ENCODE data around the gene IQSEC1. TPM values are rescaled to one million over a fixed set of nuclear protein-coding genes. Genes with fewer than 3 reads are reported as not detected.

IQSEC1 gene
- total RNA-seq, 1 donor from 2014 or later, result 31.3 TPM

GRCh38 chr3:12994607-12995388, 78.4 kb downstream of the IQSEC1 start:
- Mint-ChIP-seq H3K4me3 (peak overlapping the region; percentile 89), H3K27ac (ENCODE audit: unreplicated experiment) (peak overlapping the region; percentile 85), H3K27me3 (ENCODE audit: low read depth) (peaks cover 35% of the 10 kb centered on the region), H3K4me1 (peaks cover 14% of the 10 kb centered on the region), H3K36me3 (ENCODE audit: low read depth) (no peaks in the 10 kb centered on the region), H3K9me3 (no peaks in the 10 kb centered on the region)
- DNase-seq (ENCODE audit: low read depth, low spot score), result peak; percentile 89
- TF ChIP-seq CTCF (conservative IDR thresholded peaks at IDR 0.05), result peak; percentile 96

GRCh38 chr3:12994357-12994606, 78.9 kb downstream of the IQSEC1 start:
- Mint-ChIP-seq H3K27me3 (ENCODE audit: low read depth) (peaks cover 35% of the 10 kb centered on the region), H3K36me3 (ENCODE audit: low read depth) (no peaks in the 10 kb centered on the region), H3K4me1 (peaks cover 8% of the 10 kb centered on the region), H3K27ac (ENCODE audit: unreplicated experiment) (no peak overlapping the region), H3K4me3 (no peak overlapping the region), H3K9me3 (no peaks in the 10 kb centered on the region)
- no peak for TF ChIP-seq CTCF (conservative IDR thresholded peaks at IDR 0.05)
- no peak for DNase-seq (ENCODE audit: low read depth, low spot score)

DNA sequence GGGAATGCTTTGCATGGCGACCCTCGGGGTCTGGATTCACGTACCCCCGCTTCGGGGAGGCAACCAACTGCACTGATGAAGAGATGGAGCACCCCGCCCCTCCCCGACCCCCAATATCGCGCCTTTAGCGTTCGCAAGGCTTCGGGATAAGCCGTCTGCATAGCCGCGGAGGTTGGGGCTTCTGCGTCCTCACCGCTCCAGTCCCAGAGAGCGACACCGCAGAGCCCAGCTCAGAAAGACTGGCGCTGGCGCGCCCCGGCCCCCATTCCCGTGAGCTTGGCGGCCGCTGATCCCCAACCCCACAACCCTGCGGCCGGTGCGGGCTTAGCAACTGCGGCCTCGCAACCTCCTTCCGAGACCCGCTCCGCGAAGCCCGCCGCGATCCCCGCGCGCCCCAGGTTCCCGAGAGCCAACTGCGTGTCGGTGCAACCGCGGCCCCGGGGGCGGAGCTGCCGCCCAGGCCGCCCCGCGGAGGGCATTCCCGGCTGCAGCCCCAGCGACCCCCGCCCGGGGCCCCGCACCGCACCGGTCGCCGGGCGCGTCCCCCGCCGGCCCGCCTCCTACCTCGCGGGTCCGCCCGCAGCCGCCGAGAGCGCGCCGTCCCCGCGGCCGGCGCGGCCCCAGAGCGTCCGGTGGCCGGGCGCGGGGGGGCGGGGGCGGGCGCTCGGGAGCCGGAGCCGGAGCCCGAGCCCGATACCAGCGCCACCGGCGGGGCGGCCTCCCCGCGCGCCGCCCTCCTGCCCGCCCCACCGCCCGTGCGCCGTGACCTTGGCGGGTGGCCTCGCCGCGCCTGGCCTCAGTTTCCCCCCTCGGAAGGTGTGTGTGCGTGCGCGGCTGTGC, 79.5 kb downstream of the IQSEC1 start:
- Mint-ChIP-seq H3K4me1 (peaks cover 8% of the 10 kb centered on the region), H3K4me3 (no peak overlapping the region), H3K27me3 (ENCODE audit: low read depth) (peaks cover 35% of the 10 kb centered on the region), H3K36me3 (ENCODE audit: low read depth) (no peaks in the 10 kb centered on the region), H3K27ac (ENCODE audit: unreplicated experiment) (no peak overlapping the region), H3K9me3 (no peaks in the 10 kb centered on the region)
- TF ChIP-seq CTCF (conservative IDR thresholded peaks at IDR 0.05), result no peak
- DNase-seq (ENCODE audit: low read depth, low spot score), result peak; percentile 27

- H3K4me1 Mint-ChIP-seq, result peaks cover 8% of the 10 kb centered on the region
These were observed 80.4 kb downstream of the IQSEC1 start for GRCh38 chr3:12992629-12993516.

More at GRCh38 chr3:12992629-12993516, 80.4 kb downstream of the IQSEC1 start:
- DNase-seq (ENCODE audit: low read depth, low spot score), result no peak
- Mint-ChIP-seq H3K36me3 (ENCODE audit: low read depth) (no peaks in the 10 kb centered on the region), H3K4me3 (peak overlapping the region; percentile 38), H3K9me3 (no peaks in the 10 kb centered on the region), H3K27ac (ENCODE audit: unreplicated experiment) (no peak overlapping the region), H3K27me3 (ENCODE audit: low read depth) (peaks cover 35% of the 10 kb centered on the region)
- TF ChIP-seq CTCF (conservative IDR thresholded peaks at IDR 0.05), result no peak
